ENCODE data around the gene TXLNB.

GRCh38 chr6:139249395-139249794, 42.4 kb downstream of the TXLNB start:
- TF ChIP-seq EZH2 (IDR thresholded peaks at IDR 0.05; ENCODE audit: borderline replicate concordance) = no peak
- TF ChIP-seq CTCF (IDR thresholded peaks at IDR 0.05; ENCODE audit: poor library complexity) = no peak

All from hepatocyte (in vitro differentiated cells).